ENCODE measurements around the gene GRB10.

The GRB10 gene

GRCh38 chr7:50734246-50734645 is 48.5 kb downstream of the GRB10 start:
- Histone ChIP-seq H3K36me3 (ENCODE audit: control insufficient read depth in 1 of 2, insufficient read depth in 2 of 2, low read depth in 1 of 2, low read length in 2 of 2) (peaks cover 7% of the 10 kb centered on the region in 2 experiments), H3K79me1 (replicated peaks; ENCODE audit: low read length, poor library complexity, severe bottlenecking) (peaks cover 33% of the 10 kb centered on the region), H3K23ac (ENCODE audit: low read length in 2 of 2) (no peak overlapping the region), H2AFZ (ENCODE audit: low read depth, low read length) (no peak overlapping the region), H2BK15ac (ENCODE audit: low read depth, poor library complexity, severe bottlenecking) (peak overlapping the region; percentile 54), H4K91ac (ENCODE audit: low read length) (no peak overlapping the region), H3K27ac (ENCODE audit: low read length, poor library complexity, severe bottlenecking) (peak overlapping the region; percentile 24), H2BK12ac (ENCODE audit: low read length in 2 of 2) (no peak overlapping the region), H3K27me3 (ENCODE audit: control insufficient read depth in 1 of 2, insufficient read depth in 1 of 2, low read length in 2 of 2) (no peaks in the 10 kb centered on the region), H4K8ac (ENCODE audit: low read length) (no peak overlapping the region), H3K4me1 (ENCODE audit: control insufficient read depth, insufficient read depth, low read depth, low read length) (peaks cover 8% of the 10 kb centered on the region), H3K9me3 (ENCODE audit: control insufficient read depth, low read length) (no peaks in the 10 kb centered on the region), H2BK120ac (ENCODE audit: low read depth, low read length) (no peak overlapping the region), H3K4ac (ENCODE audit: low read depth in 1 of 2, low read length in 2 of 2) (no peak overlapping the region), H3K14ac (ENCODE audit: low read length in 2 of 2) (no peak overlapping the region), H2AK5ac (ENCODE audit: low read length, severe bottlenecking) (peak overlapping the region; percentile 75), H3K4me3 (ENCODE audit: insufficient read depth in 1 of 2, low read depth in 1 of 2, low read length in 2 of 2) (no peak overlapping the region), H3K9ac (ENCODE audit: low read length) (no peak overlapping the region), H2BK5ac (ENCODE audit: low read depth, low read length, poor library complexity, severe bottlenecking) (no peak overlapping the region), H3K4me2 (ENCODE audit: low read length, poor library complexity, severe bottlenecking) (no peak overlapping the region), H3K18ac (ENCODE audit: low read depth in 1 of 2, low read length in 2 of 2) (peak overlapping the region in 1 of 2 experiments; percentile 61)
- DNase-seq: no peak
- 100% methylated on average over 3 of the region's 8 CpGs for WGBS

GRCh38 chr7:50733552-50733951 is 49.1 kb downstream of the GRB10 start:
- Histone ChIP-seq H3K4me3 (ENCODE audit: insufficient read depth in 1 of 2, low read depth in 1 of 2, low read length in 2 of 2) (no peak overlapping the region), H2BK120ac (ENCODE audit: low read depth, low read length) (no peak overlapping the region), H4K8ac (ENCODE audit: low read length) (no peak overlapping the region), H3K4me2 (ENCODE audit: low read length, poor library complexity, severe bottlenecking) (no peak overlapping the region), H3K27ac (ENCODE audit: low read length, poor library complexity, severe bottlenecking) (peak overlapping the region; percentile 71), H2AFZ (ENCODE audit: low read depth, low read length) (no peak overlapping the region), H3K36me3 (ENCODE audit: control insufficient read depth in 1 of 2, insufficient read depth in 2 of 2, low read depth in 1 of 2, low read length in 2 of 2) (peaks cover 7 to 9% of the 10 kb centered on the region in 2 experiments), H3K9me3 (ENCODE audit: control insufficient read depth, low read length) (no peaks in the 10 kb centered on the region), H3K18ac (ENCODE audit: low read depth in 1 of 2, low read length in 2 of 2) (peak overlapping the region in 1 of 2 experiments; percentile 31), H3K27me3 (ENCODE audit: control insufficient read depth in 1 of 2, insufficient read depth in 1 of 2, low read length in 2 of 2) (no peaks in the 10 kb centered on the region), H3K14ac (ENCODE audit: low read length in 2 of 2) (peak overlapping the region in 1 of 2 experiments; percentile 19), H2BK12ac (ENCODE audit: low read length in 2 of 2) (no peak overlapping the region), H2AK5ac (ENCODE audit: low read length, severe bottlenecking) (no peak overlapping the region), H3K79me1 (replicated peaks; ENCODE audit: low read length, poor library complexity, severe bottlenecking) (peaks cover 36% of the 10 kb centered on the region), H4K91ac (ENCODE audit: low read length) (no peak overlapping the region), H3K4me1 (ENCODE audit: control insufficient read depth, insufficient read depth, low read depth, low read length) (peaks cover 9% of the 10 kb centered on the region), H3K23ac (ENCODE audit: low read length in 2 of 2) (no peak overlapping the region), H2BK5ac (ENCODE audit: low read depth, low read length, poor library complexity, severe bottlenecking) (no peak overlapping the region), H2BK15ac (ENCODE audit: low read depth, poor library complexity, severe bottlenecking) (no peak overlapping the region), H3K4ac (ENCODE audit: low read depth in 1 of 2, low read length in 2 of 2) (no peak overlapping the region), H3K9ac (ENCODE audit: low read length) (no peak overlapping the region)
- peak; percentile 41 for DNase-seq
- WGBS: 90% methylated on average over 4 of the region's 5 CpGs

GRCh38 chr7:50731703-50732582 is 50.8 kb downstream of the GRB10 start:
- no peak overlapping the region for H4K91ac ChIP-seq (ENCODE audit: low read length)
- peaks cover 10 to 11% of the 10 kb centered on the region in 2 experiments for H3K36me3 ChIP-seq (ENCODE audit: control insufficient read depth in 1 of 2, insufficient read depth in 2 of 2, low read depth in 1 of 2, low read length in 2 of 2)
- H3K27me3 ChIP-seq (ENCODE audit: control insufficient read depth in 1 of 2, insufficient read depth in 1 of 2, low read length in 2 of 2): no peaks in the 10 kb centered on the region
- H2AK5ac ChIP-seq (ENCODE audit: low read length, severe bottlenecking): no peak overlapping the region
- H3K9me3 ChIP-seq (ENCODE audit: control insufficient read depth, low read length): no peaks in the 10 kb centered on the region
- H2BK15ac ChIP-seq (ENCODE audit: low read depth, poor library complexity, severe bottlenecking): no peak overlapping the region
- DNase-seq: no peak
- H4K8ac ChIP-seq (ENCODE audit: low read length): no peak overlapping the region
- no peak overlapping the region for H3K9ac ChIP-seq (ENCODE audit: low read length)
- no peak overlapping the region for H3K27ac ChIP-seq (ENCODE audit: low read length, poor library complexity, severe bottlenecking)
- H3K4me1 ChIP-seq (ENCODE audit: control insufficient read depth, insufficient read depth, low read depth, low read length): peaks cover 9% of the 10 kb centered on the region
- no peak overlapping the region for H2BK120ac ChIP-seq (ENCODE audit: low read depth, low read length)
- H3K4ac ChIP-seq (ENCODE audit: low read depth in 1 of 2, low read length in 2 of 2): no peak overlapping the region
- H3K4me3 ChIP-seq (ENCODE audit: insufficient read depth in 1 of 2, low read depth in 1 of 2, low read length in 2 of 2): no peak overlapping the region
- no peak overlapping the region for H3K4me2 ChIP-seq (ENCODE audit: low read length, poor library complexity, severe bottlenecking)
- no peak overlapping the region for H2AFZ ChIP-seq (ENCODE audit: low read depth, low read length)
- H2BK12ac ChIP-seq (ENCODE audit: low read length in 2 of 2): no peak overlapping the region
- 99% methylated on average over 21 of the region's 21 CpGs for WGBS
- H3K23ac ChIP-seq (ENCODE audit: low read length in 2 of 2): no peak overlapping the region
- H3K14ac ChIP-seq (ENCODE audit: low read length in 2 of 2): no peak overlapping the region
- peaks cover 38% of the 10 kb centered on the region for H3K79me1 ChIP-seq (replicated peaks; ENCODE audit: low read length, poor library complexity, severe bottlenecking)
- no peak overlapping the region for H2BK5ac ChIP-seq (ENCODE audit: low read depth, low read length, poor library complexity, severe bottlenecking)
- no peak overlapping the region for H3K18ac ChIP-seq (ENCODE audit: low read depth in 1 of 2, low read length in 2 of 2)

- H3K4ac ChIP-seq (ENCODE audit: low read depth in 1 of 2, low read length in 2 of 2): no peak overlapping the region
- H3K4me1 ChIP-seq (ENCODE audit: control insufficient read depth, insufficient read depth, low read depth, low read length): peaks cover 9% of the 10 kb centered on the region
- H3K27ac ChIP-seq (ENCODE audit: low read length, poor library complexity, severe bottlenecking): no peak overlapping the region
- H3K23ac ChIP-seq (ENCODE audit: low read length in 2 of 2): no peak overlapping the region
- no peak overlapping the region for H3K4me2 ChIP-seq (ENCODE audit: low read length, poor library complexity, severe bottlenecking)
- no peak overlapping the region for H4K8ac ChIP-seq (ENCODE audit: low read length)
- no peak for DNase-seq
- H2BK5ac ChIP-seq (ENCODE audit: low read depth, low read length, poor library complexity, severe bottlenecking): no peak overlapping the region
- H3K14ac ChIP-seq (ENCODE audit: low read length in 2 of 2): peak overlapping the region in 1 of 2 experiments; percentile 18
- WGBS: 97% methylated on average over 12 of the region's 12 CpGs
- H3K18ac ChIP-seq (ENCODE audit: low read depth in 1 of 2, low read length in 2 of 2): no peak overlapping the region
- H3K9ac ChIP-seq (ENCODE audit: low read length): no peak overlapping the region
- H2BK15ac ChIP-seq (ENCODE audit: low read depth, poor library complexity, severe bottlenecking): no peak overlapping the region
- no peak overlapping the region for H2BK120ac ChIP-seq (ENCODE audit: low read depth, low read length)
- peaks cover 41% of the 10 kb centered on the region for H3K79me1 ChIP-seq (replicated peaks; ENCODE audit: low read length, poor library complexity, severe bottlenecking)
- peaks cover 11 to 12% of the 10 kb centered on the region in 2 experiments for H3K36me3 ChIP-seq (ENCODE audit: control insufficient read depth in 1 of 2, insufficient read depth in 2 of 2, low read depth in 1 of 2, low read length in 2 of 2)
- H2AFZ ChIP-seq (ENCODE audit: low read depth, low read length): no peak overlapping the region
- H4K91ac ChIP-seq (ENCODE audit: low read length): no peak overlapping the region
- H3K9me3 ChIP-seq (ENCODE audit: control insufficient read depth, low read length): no peaks in the 10 kb centered on the region
- H2AK5ac ChIP-seq (ENCODE audit: low read length, severe bottlenecking): no peak overlapping the region
- no peak overlapping the region for H3K4me3 ChIP-seq (ENCODE audit: insufficient read depth in 1 of 2, low read depth in 1 of 2, low read length in 2 of 2)
- H2BK12ac ChIP-seq (ENCODE audit: low read length in 2 of 2): no peak overlapping the region
- H3K27me3 ChIP-seq (ENCODE audit: control insufficient read depth in 1 of 2, insufficient read depth in 1 of 2, low read length in 2 of 2): no peaks in the 10 kb centered on the region
Observed at GRCh38 chr7:50730446-50731400, 52.0 kb downstream of the GRB10 start.

Data from mesenchymal stem cell (in vitro differentiated cells and primary cell).